Measurements from ENCODE around the gene SPRING1.

The SPRING1 gene

GRCh38 chr12:116739381-116739887, 1.6 kb upstream of the SPRING1 start:
- DNase-seq, result no peak

DNA sequence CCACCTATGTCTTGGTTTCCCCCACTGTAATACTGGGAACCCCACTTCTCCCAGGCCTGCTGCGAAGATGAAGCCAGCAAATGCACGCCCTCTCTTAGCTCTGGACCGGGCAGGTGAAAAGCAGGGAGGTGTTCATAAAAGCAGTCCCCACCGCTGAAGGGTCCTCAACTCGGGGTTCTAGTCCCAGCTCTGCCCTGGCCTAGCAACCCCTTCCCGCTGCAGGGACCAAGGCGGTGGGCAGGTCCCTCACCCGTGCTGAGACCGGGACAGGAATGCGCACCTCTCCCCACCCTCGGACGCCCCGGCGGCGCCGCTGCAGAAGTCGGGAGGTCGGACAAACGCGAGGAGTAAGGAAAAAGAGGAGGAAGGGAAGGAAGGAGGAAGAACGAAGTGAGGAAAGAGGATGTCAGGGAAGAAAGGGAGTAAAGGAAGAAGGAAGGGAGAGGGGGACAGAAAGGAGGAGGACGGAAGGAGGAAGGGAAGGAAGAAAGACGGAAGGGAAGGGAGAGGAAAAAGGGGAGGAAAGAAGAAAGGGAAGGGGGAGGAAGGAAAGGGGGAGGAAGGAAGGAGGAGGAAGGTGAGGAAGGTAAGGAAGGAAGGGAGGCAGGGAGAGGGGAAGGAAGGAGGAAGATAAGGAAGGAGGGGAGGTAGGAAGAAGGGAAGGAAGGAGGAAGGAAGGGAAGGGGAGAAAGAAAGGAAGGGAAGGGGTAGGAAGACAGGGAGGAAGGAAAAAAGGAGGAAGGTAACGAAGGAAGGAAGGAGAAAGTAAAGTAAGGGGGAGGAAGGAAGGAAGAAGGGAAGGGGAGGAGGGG, 701 bp downstream of the SPRING1 start:
- no peak for DNase-seq

DNA sequence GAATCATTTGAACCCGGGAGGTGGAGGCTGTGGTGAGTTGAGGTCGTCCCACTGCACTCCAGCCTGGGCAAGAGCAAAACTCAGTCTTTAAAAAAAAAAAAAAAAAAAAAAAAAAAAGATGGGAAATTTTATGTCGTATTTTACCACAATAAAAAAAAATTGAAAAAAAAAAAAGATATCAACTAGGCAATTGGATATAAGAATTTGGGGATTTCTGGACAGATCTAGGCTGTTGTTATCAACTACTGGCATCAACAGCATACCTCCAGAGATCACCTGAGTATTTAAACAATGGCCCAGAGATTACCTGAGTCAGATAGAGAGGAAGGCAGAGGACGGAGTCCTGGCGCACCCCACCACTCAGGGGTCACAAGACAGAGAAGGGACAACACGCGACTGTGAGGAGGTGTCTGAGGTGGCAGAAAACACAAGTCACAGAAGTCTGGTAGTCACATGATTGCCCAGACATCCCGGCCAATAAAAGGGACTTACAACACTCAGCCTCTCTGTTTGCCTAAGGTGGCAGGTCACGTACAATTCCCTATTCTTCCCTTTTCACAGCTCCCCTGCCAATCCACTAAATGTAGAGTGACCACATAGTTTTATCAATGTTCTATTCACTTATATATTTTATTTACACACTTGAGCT, 1.8 kb downstream of the SPRING1 start:
- DNase-seq, result no peak

- DNase-seq, result no peak
These were observed 2.8 kb downstream of the SPRING1 start for GRCh38 chr12:116735084-116735483.

- no peak for DNase-seq
These were observed 3.6 kb downstream of the SPRING1 start for GRCh38 chr12:116734156-116734768.

- no peak for DNase-seq
These were observed 6.1 kb downstream of the SPRING1 start for GRCh38 chr12:116731801-116732200.

GRCh38 chr12:116727891-116728290, 10.0 kb downstream of the SPRING1 start:
- no peak for DNase-seq

- DNase-seq, result no peak
These were observed 10.6 kb downstream of the SPRING1 start for GRCh38 chr12:116727261-116727660.

- no peak for DNase-seq
These were observed 11.2 kb downstream of the SPRING1 start for GRCh38 chr12:116726694-116727093.

GRCh38 chr12:116722245-116722644, 15.6 kb downstream of the SPRING1 start:
- no peak for DNase-seq

DNA sequence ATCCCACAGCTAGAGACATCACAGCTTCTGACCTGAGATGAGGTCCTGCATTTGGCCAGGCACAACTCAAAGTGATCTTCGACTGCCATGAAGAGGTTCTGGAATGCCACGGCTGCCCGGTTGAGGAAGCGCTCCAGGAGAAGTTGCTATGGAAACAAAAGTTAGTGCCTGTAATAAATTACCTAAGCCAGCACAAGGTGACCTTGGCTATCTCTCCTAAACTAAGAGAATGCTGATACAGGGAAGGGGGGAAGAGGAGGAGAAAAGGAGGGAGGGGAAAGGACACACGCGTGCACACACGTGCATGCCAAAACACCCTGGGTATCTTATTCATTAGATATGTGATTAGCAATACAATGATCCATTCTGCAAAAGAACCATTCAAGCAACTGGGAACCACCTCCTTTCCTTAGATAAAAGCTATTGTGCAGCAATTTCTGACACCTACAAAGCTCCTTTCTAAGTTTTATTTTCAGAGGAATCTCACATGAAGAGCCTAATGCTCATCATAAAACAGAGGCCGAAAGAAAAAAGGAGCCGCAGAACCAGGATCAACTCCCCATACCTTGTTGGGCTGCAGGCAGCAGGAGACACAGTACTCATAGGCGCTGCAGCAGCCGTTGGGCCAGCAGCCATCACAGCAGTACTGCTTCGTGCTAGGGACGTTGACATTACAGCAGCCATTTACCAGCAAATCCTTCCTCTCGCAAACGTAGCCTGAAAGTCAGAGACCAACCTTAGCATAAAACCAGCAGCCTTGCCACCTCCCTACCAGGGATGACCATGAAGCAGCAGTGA, 17.9 kb downstream of the SPRING1 start:
- no peak for DNase-seq

GRCh38 chr12:116718655-116719454, 19.0 kb downstream of the SPRING1 start:
- no peak for DNase-seq

DNA sequence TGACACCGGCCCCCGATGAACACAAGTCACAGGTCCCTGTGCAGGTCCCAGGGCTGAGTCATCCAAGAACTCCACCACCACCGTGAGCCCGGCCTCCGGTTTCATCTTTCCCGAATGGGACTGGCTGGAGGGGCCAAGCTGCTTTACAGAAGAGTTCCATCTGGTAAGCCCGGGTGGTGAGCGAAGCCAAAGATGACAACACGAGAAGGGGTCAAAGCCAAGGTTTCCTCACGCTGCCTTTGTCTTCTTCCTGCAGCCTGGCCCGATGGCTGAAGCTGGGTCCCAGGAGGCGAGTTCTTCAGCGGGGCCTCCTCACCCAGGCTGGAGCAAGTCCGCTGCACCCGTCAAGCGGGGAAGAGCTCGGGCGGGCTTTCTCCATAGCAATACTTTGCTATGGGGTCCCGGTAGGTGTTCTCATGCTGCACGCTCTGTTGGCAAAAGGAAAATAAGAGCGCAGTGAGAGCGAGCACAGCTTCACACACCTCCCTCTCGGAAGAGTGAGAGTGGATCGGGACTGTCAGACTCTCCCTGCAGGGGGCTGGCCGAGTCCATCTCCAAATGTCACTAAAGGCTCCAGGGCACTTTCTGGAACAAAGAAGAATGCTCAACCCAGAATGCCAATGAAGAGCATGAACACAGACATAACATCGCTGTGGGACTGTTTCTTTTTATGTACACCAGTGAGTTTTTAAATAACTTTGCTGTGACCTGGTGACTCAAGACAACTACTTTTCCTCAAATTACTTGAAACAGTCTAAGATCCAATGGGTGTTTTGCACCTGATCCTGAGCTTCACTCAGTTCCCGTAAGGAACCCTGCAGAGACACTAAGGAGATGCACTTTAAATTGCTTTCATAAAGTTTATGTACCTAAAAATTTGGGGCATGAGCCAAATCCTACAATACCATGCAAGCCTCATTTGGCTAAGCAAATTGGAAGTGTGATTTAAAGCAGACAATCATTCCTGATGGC, 20.1 kb downstream of the SPRING1 start:
- no peak for DNase-seq

- no peak for DNase-seq
These were observed 23.7 kb downstream of the SPRING1 start for GRCh38 chr12:116714175-116714574.

DNA sequence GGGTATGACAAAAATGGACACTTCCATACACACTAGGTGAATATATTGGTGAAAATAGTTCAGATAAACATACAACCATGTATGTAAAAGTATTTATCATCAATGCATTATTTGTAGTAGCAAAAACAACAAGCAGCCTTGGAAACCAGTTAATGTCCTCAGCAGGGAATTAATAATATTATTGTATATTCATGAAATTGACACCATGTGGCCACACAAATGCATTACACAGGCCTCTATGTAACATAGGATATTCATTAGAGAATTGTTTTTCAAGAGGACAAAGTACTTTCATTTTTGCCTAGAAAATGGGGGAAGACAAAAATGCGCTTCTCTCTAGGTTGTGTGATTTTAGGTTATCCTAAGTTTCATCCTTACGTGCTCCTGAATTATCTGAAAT, 24.3 kb downstream of the SPRING1 start:
- DNase-seq, result no peak

GRCh38 chr12:116712458-116713303, 25.2 kb downstream of the SPRING1 start:
- no peak for DNase-seq

GRCh38 chr12:116710370-116711150, 27.3 kb downstream of the SPRING1 start:
- DNase-seq, result no peak

DNA sequence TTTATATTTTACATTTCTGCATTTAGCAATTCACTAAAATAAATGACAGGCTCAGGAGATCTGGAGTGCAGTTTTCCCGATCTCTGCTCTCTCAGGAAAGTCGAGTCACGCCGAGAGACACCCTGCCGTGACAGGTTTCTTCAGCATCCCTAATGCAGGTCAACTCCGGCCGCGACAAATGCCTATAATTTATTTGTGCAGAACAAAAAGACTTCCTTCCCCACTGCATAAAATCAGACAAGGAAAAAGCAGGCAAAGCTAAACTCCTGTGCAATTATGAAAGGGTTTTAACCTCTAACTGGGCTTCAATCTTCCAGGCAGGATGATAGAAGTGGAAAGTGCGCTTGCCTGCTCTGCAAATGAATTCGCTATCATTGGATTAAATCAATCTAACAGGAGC, 28.1 kb downstream of the SPRING1 start:
- DNase-seq, result no peak
